Retinal pigment epithelial cell (primary cell): ENCODE results near the gene TCFL5.

Experiments used
- DNase-seq: peaks from one replicate; pipeline ENCODE4 v3.0.0-alpha.2; 2010; ENCODE audit warnings: low read depth
- H3K4me3 ChIP-seq: 2 replicates; pipeline ENCODE4 v1.5.1; 2011; ENCODE audit warnings: mild to moderate bottlenecking, low read length, control low read depth, moderate library complexity
- TF ChIP-seq, protein P1 (sequence below): conservative IDR thresholded peaks from 2 replicates; pipeline ENCODE4 v1.5.1; 2011; ENCODE audit warnings: low read depth, low read length, control low read depth, inconsistent platforms

TCFL5 gene

DNA sequence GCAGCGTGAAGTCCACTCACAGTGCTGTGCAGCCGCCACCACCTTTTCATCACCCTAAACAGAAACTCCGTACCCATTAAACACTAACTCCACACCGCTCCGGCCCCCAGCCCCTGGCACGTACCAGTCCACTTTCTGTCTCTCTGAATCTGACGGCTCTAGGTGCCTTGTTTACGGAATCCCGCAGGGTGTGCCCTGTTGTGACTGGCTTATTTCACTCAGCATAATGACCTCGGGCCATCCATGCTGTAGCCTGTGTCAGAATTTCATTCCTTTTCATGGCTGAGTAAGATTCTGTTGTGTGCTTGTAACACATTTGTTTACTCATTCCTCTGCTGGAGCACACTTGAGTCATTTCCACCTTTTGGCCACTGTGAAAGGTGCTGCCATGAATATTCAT, 18.0 kb downstream of the TCFL5 start:
- no peak overlapping the region for H3K4me3 ChIP-seq
- no peak for DNase-seq
- TF ChIP-seq, protein P1, sequence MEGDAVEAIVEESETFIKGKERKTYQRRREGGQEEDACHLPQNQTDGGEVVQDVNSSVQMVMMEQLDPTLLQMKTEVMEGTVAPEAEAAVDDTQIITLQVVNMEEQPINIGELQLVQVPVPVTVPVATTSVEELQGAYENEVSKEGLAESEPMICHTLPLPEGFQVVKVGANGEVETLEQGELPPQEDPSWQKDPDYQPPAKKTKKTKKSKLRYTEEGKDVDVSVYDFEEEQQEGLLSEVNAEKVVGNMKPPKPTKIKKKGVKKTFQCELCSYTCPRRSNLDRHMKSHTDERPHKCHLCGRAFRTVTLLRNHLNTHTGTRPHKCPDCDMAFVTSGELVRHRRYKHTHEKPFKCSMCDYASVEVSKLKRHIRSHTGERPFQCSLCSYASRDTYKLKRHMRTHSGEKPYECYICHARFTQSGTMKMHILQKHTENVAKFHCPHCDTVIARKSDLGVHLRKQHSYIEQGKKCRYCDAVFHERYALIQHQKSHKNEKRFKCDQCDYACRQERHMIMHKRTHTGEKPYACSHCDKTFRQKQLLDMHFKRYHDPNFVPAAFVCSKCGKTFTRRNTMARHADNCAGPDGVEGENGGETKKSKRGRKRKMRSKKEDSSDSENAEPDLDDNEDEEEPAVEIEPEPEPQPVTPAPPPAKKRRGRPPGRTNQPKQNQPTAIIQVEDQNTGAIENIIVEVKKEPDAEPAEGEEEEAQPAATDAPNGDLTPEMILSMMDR, result no peak

DNA sequence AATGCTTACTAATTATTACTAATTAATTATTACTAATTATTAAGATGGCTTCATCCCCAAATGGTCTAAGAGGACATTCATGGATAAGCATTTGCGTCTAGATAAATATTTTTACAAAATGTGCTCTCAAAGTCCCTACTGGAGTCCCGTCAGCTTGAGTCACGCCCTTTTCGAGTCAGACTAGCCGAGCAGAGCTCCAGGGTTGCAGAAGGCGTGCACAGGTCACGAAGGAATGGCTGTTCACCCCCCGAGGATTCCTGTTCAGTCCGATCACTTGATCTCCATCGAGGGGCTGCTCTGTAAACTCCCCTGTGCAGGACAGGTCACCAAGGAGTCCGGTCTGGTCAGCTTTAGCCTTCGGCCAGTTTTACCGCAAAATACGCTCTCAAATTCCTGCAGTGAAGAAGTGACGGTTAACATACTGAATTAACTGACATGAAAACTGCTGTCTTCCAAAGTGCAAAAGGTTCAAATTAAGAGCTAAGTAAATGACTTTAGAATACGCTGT, 19.9 kb downstream of the TCFL5 start:
- H3K4me3 ChIP-seq, result no peak overlapping the region
- TF ChIP-seq, protein P1, result no peak
- DNase-seq, result no peak

DNA sequence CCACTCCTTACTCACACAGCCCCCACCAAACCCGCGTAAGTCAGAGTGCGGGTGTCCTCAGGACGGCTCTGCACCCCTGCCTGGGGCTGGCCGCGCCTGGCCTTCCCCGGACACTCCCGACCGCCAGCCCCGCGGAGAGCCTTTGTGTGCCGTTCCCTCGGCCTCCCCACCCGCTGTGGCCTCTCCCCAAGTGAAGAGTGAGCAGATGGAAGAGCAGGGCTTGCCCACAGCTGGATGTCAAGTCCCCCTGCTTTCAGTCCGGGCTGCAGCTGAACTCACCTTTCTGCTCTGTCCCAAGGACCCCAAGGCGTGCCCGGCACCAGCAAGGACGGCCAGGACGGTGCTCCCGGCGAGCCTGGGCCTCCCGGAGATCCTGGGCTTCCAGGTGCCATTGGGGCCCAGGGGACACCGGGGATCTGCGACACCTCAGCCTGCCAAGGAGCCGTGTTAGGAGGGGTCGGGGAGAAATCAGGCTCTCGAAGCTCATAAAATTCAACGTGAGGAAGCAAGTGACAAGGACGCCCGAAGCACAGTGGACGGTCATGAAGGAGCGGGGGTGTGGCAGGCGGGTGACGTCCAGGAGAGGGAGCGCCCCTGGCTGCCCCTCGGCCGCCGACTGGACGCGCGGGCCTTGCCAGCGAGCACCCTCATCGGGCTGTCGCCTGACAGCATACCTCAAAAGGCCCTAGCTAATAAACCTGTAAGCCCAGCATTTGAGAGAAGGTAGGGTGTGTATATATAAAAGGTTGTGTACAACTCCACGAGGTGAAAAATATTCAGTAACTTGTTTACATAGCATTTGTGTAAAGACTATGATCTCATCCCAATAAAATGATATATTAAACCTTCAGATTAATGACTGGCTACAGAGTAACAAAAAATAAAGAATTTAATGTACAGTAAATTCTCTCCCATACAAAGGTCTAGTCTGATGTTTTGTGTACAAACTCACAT, 21.1 kb downstream of the TCFL5 start:
- TF ChIP-seq, protein P1, result no peak
- no peak overlapping the region for H3K4me3 ChIP-seq

DNA sequence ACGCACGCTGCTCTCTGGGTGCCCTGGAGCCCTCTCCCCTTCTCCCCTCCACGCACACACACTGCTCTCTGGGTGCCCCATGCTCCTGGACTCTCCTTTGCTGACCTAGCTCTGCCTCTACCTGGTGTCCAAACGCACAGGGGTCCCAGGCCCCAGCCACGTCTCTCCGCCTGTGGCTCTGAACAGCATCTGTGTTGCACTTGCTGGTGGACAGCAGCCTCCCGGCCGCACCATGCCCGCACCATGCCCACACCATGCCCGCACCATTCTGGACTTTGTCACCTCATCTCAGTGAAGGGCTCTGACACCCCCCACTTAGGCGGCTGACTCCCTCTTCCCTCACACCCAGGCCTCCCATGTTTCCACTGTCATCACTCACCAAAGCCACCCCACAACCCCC, 21.8 kb downstream of the TCFL5 start:
- DNase-seq, result no peak
- TF ChIP-seq, protein P1, result no peak

More for the DNA sequence above, 21.1 kb downstream of the TCFL5 start:
- DNase-seq, result no peak

DNA sequence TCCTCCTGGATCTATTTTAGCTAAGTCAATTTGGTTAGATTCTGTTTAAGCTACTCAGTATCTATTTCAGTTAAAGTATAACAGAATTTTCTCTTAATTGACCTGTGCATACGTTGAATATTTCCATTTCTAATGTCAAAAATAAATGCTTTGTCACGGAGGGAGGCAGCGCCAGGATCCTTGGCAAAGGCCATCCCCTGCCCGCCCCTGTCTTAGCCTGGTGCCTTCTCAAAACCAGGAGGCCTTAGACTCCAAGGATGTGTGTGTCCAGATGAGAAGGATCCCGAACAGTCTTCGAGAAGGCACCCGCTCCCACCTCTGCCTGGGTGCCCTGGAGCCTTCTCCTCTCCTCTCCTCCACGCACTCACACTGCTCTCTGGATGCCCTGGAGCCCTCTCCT, 22.4 kb downstream of the TCFL5 start:
- DNase-seq, result no peak
- TF ChIP-seq, protein P1, result no peak

More for the DNA sequence above, 21.8 kb downstream of the TCFL5 start:
- no peak overlapping the region for H3K4me3 ChIP-seq

DNA sequence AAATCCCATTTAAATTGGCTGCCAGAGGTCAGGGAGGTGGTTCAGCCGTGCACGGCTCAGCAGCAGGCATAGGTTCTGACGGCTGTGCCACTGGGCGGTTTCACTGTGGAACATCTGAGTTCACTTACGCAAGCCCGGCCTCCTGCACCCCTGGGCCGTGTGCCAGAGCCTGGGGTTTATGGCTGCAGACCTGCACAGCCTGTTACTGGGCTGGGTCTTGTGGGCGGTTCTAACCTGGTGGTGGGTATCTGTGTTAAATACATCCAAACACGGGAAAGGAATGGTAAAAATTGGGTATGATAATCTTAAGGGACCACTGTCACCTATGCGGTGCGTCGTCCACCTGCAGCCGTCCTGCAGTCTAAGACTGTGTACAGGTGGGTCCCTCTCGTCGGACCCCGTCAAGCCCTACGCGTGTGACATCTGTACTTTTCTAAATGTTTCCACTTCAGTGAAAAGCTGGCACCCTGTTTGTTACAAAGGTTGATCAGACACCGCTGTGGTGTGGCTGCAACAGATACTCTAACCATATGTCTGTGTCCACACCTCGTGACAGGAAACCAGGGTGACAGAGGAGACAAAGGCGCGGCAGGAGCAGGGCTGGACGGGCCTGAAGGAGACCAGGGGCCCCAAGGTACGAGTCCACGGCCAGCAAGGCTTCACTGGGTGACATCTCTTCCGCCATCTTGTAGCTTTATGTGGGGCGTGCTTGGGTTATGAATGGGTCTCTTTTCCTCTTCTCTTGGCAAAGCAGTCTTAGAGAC, 23.3 kb downstream of the TCFL5 start:
- DNase-seq, result peak; percentile 87
- H3K4me3 ChIP-seq, result no peak overlapping the region
- TF ChIP-seq, protein P1, result no peak

More for the DNA sequence above, 22.4 kb downstream of the TCFL5 start:
- no peak overlapping the region for H3K4me3 ChIP-seq
